NCI-H2029 (cell line): ENCODE data around the gene MAD2L2.
A peak's percentile ranks its signal among the peaks of the same experiment; 100 is the strongest.

Experiments used
- DNase-seq: peaks from one replicate; lab custom pipeline; 2025; lab: John Stamatoyannopoulos, UW

MAD2L2 gene

DNA sequence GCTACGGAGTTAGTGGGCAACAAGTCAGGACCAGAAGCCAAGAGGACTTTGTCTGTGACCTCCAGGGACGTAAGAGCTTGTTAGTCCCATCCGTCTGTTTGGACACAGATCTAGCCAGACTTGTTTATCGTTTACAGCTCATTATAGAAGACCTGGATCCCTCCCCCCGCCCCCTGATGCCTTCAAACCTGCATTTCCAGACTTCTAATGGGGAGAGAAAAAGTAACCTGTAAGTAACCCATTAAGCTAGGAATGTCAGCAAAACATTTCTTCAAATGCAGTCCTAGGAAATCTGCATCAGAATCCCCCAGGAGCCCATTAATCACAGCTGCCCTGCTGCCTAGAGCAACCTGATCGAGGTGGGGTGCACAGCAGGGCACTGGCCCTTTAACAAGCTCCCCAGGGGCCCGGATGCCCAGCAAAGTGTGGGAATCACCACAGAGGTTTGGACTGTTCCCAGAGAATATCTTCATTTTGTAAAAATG, 1.4 kb upstream of the MAD2L2 start:
- no peak for DNase-seq

- DNase-seq = no peak
These were observed 478 bp downstream of the MAD2L2 start for GRCh38 chr1:11680270-11681070.

GRCh38 chr1:11678442-11678841, 2.5 kb downstream of the MAD2L2 start:
- DNase-seq = no peak

DNA sequence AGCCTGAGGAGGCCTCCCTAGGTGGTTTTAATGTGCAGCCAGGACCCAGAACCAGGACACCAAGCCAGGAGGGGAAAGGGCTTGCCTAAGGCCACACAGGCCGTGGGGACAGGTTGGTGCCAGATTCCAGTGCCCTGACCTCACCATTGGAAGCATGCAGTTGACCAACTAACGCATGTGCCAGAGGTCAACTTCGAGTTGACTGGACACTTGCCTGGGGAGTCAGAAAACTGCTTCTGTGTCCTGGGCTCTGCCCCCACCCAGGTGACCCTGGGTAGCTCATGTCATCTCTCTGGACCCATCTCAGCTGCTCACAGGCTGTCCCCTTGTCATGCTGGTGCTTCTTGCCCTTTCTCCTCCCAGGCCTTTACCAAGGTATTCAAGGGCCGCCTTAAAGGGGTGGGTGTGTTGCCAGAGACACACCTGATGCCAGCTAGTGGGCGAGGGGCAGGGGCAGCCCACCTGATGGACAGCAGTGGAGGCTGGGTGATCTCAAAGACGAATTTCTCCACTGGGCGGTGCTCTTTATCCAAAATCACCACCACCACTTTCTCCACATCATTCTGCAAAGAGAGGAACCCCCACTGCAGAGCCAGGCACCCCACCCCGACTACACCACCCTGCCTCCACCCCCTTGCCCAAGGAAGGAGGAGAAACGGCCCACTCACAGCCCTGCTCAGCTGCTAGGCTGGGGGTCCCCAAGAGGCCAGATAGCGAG, 4.4 kb downstream of the MAD2L2 start:
- no peak for DNase-seq

- DNase-seq = no peak
These were observed 5.6 kb downstream of the MAD2L2 start for GRCh38 chr1:11675325-11675724.

GRCh38 chr1:11674488-11674887, 6.5 kb downstream of the MAD2L2 start:
- DNase-seq = no peak

DNA sequence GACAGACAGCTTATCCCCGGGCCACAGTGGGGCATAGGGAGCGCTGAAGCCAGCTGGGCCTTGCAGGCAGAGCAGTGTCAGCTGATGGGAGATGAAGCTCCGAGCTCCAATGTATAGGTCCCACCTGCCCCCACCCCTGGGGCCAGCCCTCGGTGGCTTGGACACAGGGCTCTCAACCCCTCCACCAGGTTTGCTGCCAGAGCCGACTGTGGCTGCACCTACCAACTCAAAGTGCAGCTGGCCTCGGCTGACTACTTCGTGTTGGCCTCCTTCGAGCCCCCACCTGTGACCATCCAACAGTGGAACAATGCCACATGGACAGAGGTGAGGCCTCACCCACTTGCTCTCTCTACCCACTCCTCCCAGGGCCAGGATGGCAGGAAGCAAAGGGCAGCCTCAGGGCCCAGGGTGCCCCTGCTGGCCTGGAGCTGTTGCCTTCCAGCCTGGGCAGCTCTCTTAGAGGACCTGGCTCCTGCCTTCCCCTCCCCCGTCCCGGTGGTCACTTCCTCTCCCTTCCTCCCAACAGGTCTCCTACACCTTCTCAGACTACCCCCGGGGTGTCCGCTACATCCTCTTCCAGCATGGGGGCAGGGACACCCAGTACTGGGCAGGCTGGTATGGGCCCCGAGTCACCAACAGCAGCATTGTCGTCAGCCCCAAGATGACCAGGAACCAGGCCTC, 7.7 kb downstream of the MAD2L2 start:
- no peak for DNase-seq

DNA sequence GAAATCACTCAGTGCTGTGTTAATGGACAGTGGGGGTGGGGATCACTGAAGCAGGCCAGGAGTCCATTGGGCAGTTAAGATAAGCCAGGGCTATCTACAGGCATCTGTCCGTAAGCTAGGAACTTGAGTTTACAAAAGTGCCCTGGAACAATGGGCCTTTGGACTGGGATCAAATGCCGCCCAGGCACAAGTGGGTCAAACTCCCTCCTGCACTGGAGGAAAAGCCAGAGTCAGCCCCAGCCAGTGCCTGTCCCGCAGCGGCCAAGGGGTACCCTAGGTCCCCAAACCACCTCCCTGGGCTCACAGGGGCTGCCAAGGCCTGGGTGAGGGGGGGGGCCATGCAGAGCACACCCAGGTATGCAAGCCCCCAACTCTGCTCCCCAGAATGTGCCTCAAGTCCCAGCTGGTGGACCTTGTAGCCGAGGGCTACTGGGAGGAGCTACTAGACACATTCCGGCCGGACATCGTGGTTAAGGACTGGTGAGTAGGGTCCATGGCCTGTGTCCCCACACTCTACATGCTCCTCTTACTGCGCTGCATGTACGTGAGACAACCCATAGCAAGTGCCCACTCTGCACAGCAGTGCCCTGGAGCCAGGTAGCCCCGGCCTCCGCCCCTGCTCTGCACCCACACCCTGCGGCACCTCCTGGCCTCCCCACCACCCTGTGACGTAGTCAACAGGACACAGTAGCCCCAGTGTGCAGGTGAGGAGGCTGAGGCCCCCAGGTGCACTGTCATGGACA, 9.2 kb downstream of the MAD2L2 start:
- no peak for DNase-seq

- no peak for DNase-seq
These were observed 9.8 kb downstream of the MAD2L2 start for GRCh38 chr1:11671205-11671543.

DNA sequence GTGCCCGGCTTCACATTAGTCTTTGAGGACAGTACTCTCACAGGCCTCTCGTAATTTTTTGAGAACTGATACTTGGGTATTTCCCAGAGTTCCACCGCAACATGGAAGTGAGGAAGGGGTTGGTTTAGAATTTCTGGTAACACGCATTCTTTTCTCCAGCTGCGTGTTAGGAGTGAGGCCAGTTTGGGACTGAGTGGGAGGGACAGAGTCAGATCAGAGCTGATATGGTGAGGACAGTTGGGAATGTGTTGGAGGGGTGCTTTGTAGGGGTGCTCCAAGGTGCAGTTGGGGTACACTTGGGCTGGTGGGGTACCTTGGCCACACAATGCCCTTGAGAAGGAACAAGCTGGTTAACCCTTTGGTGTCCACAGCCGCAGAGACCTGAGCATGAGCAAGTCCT, 10.2 kb downstream of the MAD2L2 start:
- DNase-seq = no peak

DNA sequence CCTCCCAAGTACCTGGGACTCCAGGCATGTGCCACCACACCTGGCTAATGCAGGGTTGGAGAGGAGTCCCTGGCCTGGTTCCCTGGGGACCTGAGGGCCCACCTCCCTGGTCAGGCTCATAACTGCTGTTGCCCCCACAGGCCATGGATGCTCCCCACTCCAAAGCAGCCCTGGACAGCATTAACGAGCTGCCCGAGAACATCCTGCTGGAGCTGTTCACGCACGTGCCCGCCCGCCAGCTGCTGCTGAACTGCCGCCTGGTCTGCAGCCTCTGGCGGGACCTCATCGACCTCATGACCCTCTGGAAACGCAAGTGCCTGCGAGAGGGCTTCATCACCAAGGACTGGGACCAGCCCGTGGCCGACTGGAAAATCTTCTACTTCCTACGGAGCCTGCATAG, 12.4 kb downstream of the MAD2L2 start:
- no peak for DNase-seq

- DNase-seq = no peak
These were observed 16.4 kb downstream of the MAD2L2 start for GRCh38 chr1:11664336-11665065.

GRCh38 chr1:11661103-11661502, 19.8 kb downstream of the MAD2L2 start:
- DNase-seq = no peak

DNA sequence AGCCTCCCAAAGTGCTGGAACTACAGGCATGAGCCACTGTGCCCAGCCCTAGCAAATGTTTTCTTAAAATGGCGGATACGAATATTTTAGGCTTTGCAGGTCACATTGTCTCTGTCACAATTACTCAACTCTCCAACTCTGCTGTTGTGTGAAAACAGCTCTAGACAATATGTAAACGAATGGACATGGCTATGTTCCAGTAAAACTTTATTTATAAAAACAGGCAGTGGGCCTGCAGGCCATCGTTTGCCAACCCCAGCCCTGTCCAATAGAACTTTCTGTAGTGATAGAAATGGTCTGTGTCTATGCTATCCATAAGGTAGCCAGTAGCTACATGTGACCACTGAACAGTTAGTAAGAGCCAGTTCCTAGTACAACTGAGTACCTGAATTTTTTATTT, 21.2 kb downstream of the MAD2L2 start:
- no peak for DNase-seq

DNA sequence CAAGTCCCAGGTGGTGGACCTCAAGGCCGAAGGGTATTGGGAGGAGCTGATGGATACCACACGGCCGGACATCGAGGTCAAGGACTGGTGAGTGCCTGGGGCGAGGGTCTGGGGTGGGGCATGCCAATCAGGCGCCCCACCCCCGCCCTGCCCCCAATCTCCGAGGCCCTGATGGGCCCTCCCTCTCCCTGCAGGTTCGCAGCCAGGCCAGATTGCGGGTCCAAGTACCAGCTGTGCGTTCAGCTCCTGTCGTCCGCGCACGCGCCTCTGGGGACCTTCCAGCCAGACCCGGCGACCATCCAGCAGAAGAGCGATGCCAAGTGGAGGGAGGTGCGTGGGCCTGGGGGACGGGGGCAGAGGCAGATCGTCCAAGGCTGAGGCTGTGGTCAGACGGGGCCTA, 22.4 kb downstream of the MAD2L2 start:
- no peak for DNase-seq

- DNase-seq = no peak
These were observed 23.3 kb downstream of the MAD2L2 start for GRCh38 chr1:11657654-11658053.

DNA sequence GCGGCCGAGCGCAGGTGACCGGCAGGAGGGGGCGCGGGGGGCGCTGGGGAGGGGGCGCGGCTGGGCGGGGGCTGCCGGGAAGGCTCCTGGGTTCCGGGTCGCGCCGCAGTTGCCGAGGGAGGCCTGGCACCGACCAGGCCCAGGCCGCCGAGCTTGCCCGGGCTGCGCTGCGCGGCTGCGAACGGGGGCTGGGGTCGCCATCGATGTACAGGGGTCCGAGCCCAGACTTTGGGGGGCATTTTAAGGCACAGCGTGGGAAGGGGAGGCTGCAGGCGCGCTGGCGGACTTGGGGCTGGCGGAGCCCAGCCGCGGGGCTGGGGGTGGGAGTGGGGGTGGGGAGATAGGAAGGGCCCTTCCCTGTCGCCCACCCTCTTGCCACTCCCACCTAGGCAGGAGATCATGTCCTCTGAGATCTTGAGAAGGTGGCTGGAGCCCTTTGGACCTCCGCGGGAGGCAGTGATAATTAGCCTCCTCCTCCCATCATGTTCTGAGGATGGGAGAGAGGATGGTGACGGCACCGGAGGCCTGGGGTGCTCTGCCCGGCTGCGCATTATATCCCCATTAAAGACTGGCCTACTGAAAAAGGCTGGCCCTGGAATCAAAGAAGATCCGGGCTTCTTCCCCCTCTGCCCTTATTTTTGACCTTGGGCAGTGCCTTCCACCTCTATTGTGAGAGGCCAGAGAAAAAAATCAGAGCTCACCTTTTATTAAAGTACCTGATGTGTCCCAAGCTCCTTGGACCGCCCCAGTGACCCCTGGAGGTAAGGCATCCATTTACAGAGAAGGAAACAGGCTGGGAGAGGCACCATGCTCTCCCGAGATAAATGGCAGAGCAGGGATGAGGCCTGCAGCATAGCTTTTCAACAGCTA, 25.8 kb downstream of the MAD2L2 start:
- DNase-seq = no peak

- DNase-seq = peak; percentile 21
These were observed 26.6 kb downstream of the MAD2L2 start, which contains the start of the genes FBXO2 and FBXO44 for GRCh38 chr1:11654137-11654938. Gene FBXO2 (minus strand): TSS chr1:11654429. CDS start chr1:11654340, 89 bp downstream. Gene FBXO44 (plus strand): TSS chr1:11654877. CDS start chr1:11655836, 959 bp downstream.

- DNase-seq = no peak
These were observed 27.1 kb downstream of the MAD2L2 start for GRCh38 chr1:11653861-11654136.
